GM23338 (cell line): ENCODE data around the gene CFTR. TPM values are rescaled to one million over a fixed set of nuclear protein-coding genes. Genes with fewer than 3 reads are reported as not detected.

Experiments
- ATAC-seq: fragments of 200-7000 bp; cut with Tn5 transposase; 3 replicates; pipeline ENCODE4 v1.9.1; 2020
- DNase-seq: peaks from one replicate; pipeline ENCODE4 v3.0.0-alpha.2; 2015; ENCODE audit warnings: low spot score
- H2AFZ ChIP-seq: fragments of 200-600 bp; sonication (generic); 2 replicates; pipeline ENCODE4 v1.8.0; 2016; ENCODE audit warnings: antibody characterized with exemption, mild to moderate bottlenecking, moderate library complexity
- H3F3A ChIP-seq: fragments of 200-600 bp; sonication (generic); replicated peaks from 2 replicates; pipeline ENCODE4 v1.8.0; 2017; ENCODE audit warnings: antibody characterized with exemption, mixed run types, low read depth
- H3K27ac ChIP-seq: fragments of 200-600 bp; sonication (generic); 2 replicates; pipeline ENCODE4 v1.6.1; 2016; ENCODE audit warnings: low read depth
- H3K27me3 ChIP-seq: fragments of 200-600 bp; sonication (generic); 2 replicates; pipeline ENCODE4 v1.8.0; 2016; ENCODE audit warnings: mild to moderate bottlenecking, mixed run types, moderate library complexity; ENCODE audit not compliant: insufficient read depth
- H3K36me3 ChIP-seq: fragments of 200-600 bp; sonication (generic); 2 replicates; pipeline ENCODE4 v1.8.0; 2016; ENCODE audit warnings: mild to moderate bottlenecking; ENCODE audit not compliant: insufficient read depth
- H3K4me1 ChIP-seq: fragments of 200-600 bp; sonication (generic); 2 replicates; pipeline ENCODE4 v1.8.0; 2016; ENCODE audit warnings: mild to moderate bottlenecking, moderate library complexity; ENCODE audit not compliant: insufficient read depth
- H3K4me2 ChIP-seq: fragments of 200-600 bp; sonication (generic); 2 replicates; pipeline ENCODE4 v1.7.1; 2017; ENCODE audit warnings: mixed run types
- H3K4me3 ChIP-seq: fragments of 200-600 bp; sonication (generic); 2 replicates; pipeline ENCODE4 v1.6.1; 2016; ENCODE audit warnings: mixed run types
- H3K79me2 ChIP-seq: fragments of 200-600 bp; sonication (generic); replicated peaks from 2 replicates; pipeline ENCODE4 v1.8.0; 2017; ENCODE audit warnings: mild to moderate bottlenecking; ENCODE audit not compliant: insufficient read depth
- H3K9me2 ChIP-seq: fragments of 200-600 bp; sonication (generic); 2 replicates; pipeline ENCODE4 v1.8.0; 2017; ENCODE audit not compliant: insufficient read depth
- H4K20me1 ChIP-seq: fragments of 200-600 bp; sonication (generic); replicated peaks from 2 replicates; pipeline ENCODE4 v1.8.0; 2017; ENCODE audit warnings: mild to moderate bottlenecking; ENCODE audit not compliant: insufficient read depth
- H3K27ac Mint-ChIP-seq: 2 replicates; pipeline ENCODE4 v1.8.0; 2020; ENCODE audit warnings: inconsistent platforms, mild to moderate bottlenecking, moderate library complexity, mixed read lengths
- H3K27me3 Mint-ChIP-seq: 3 replicates; pipeline ENCODE4 v1.8.0; 2022; ENCODE audit warnings: low read depth, mild to moderate bottlenecking, moderate library complexity, mixed read lengths, inconsistent platforms; ENCODE audit not compliant: insufficient read depth, poor library complexity
- H3K36me3 Mint-ChIP-seq: 3 replicates; pipeline ENCODE4 v1.8.0; 2021; ENCODE audit warnings: low read depth, mild to moderate bottlenecking, inconsistent platforms, moderate library complexity, mixed read lengths
- H3K4me1 Mint-ChIP-seq: 3 replicates; pipeline ENCODE4 v1.8.0; 2020; ENCODE audit warnings: mild to moderate bottlenecking, inconsistent platforms, mixed read lengths
- H3K4me3 Mint-ChIP-seq: 3 replicates; pipeline ENCODE4 v1.8.0; 2021; ENCODE audit warnings: moderate library complexity, mild to moderate bottlenecking, inconsistent platforms, mixed read lengths
- H3K9me3 Mint-ChIP-seq: 3 replicates; pipeline ENCODE4 v1.8.0; 2020; ENCODE audit warnings: moderate library complexity, mild to moderate bottlenecking, inconsistent platforms, mixed read lengths
- CREB1 ChIP-seq: fragments of 250-450 bp; sonication (Bioruptor Pico); IDR thresholded peaks from 2 replicates; pipeline ENCODE4 v1.5.0; 2020; ENCODE audit warnings: low read depth, mild to moderate bottlenecking, moderate library complexity
- CTCF ChIP-seq, 2 experiments: fragments of 200-600 bp in 1 of 2; sonication (generic) in 1 of 2; conservative IDR thresholded peaks; 2 replicates each; pipeline versions ENCODE4 v1.5.1 to v1.6.1; 2016 to 2017; ENCODE audit warnings: antibody characterized with exemption in 2 of 2, low read depth in 2 of 2, mild to moderate bottlenecking in 2 of 2, moderate library complexity in 1 of 2
- ETS1 ChIP-seq: IDR thresholded peaks from 2 replicates; pipeline ENCODE4 v1.6.1; 2016; ENCODE audit warnings: antibody characterized with exemption
- EZH2 ChIP-seq: fragments of 200-600 bp; sonication (generic); IDR thresholded peaks from one replicate; pipeline ENCODE4 v1.8.0; 2017; ENCODE audit warnings: antibody characterized with exemption, mild to moderate bottlenecking, low read depth; ENCODE audit not compliant: unreplicated experiment
- EZH2phosphoT487 ChIP-seq: fragments of 200-600 bp; sonication (generic); IDR thresholded peaks from one replicate; pipeline ENCODE4 v1.8.1; 2018; ENCODE audit warnings: antibody characterized with exemption; ENCODE audit not compliant: unreplicated experiment
- JUNB ChIP-seq: IDR thresholded peaks from one replicate; pipeline ENCODE4 v1.6.1; 2016; ENCODE audit warnings: antibody characterized with exemption; ENCODE audit not compliant: unreplicated experiment
- NANOG ChIP-seq: IDR thresholded peaks from 2 replicates; pipeline ENCODE4 v1.6.1; 2016; ENCODE audit warnings: antibody characterized with exemption, borderline replicate concordance
- POLR2AphosphoS5 ChIP-seq: IDR thresholded peaks from 2 replicates; pipeline ENCODE4 v1.6.1; 2016; ENCODE audit warnings: antibody characterized with exemption, low read depth
- REST ChIP-seq: IDR thresholded peaks from one replicate; pipeline ENCODE4 v1.6.1; 2018; ENCODE audit warnings: antibody characterized with exemption; ENCODE audit not compliant: unreplicated experiment
- STAT1 ChIP-seq: IDR thresholded peaks from one replicate; pipeline ENCODE4 v1.6.1; 2016; ENCODE audit warnings: antibody characterized with exemption; ENCODE audit not compliant: unreplicated experiment
- ZNF114 ChIP-seq: fragments of 250-450 bp; sonication (Bioruptor Pico); IDR thresholded peaks from 2 replicates; pipeline ENCODE4 v1.5.0; 2020; ENCODE audit warnings: mild to moderate bottlenecking, moderate library complexity
- ZNF331 ChIP-seq: fragments of 250-450 bp; sonication (Bioruptor Pico); IDR thresholded peaks from 2 replicates; pipeline ENCODE4 v1.5.0; 2020; ENCODE audit warnings: low read depth, mild to moderate bottlenecking, moderate library complexity
- ZNF462 ChIP-seq: fragments of 250-450 bp; sonication (Bioruptor Pico); IDR thresholded peaks from 2 replicates; pipeline ENCODE4 v1.5.0; 2020; ENCODE audit warnings: mild to moderate bottlenecking, moderate library complexity
- polyA plus RNA-seq: library from polyadenylated mRNA; unstranded; fragments of >200 nt; fragmentation: Nextera tagmentation; extraction: Ambion mirVana; gene quantifications from 2 replicates; pipeline ENCODE4 v1.2.1, GENCODE V29; 2016
- total RNA-seq: library from RNA; depleted of rRNA; stranded (reverse); fragments of >200 nt; shearing (Covaris generic); gene quantifications from 2 replicates; pipeline ENCODE4 v1.2.3, GENCODE V29; 2014

CFTR gene
- total and polyA plus RNA-seq, 2 experiments from 2014 or later, result 0.45 to 1.2 TPM

GRCh38 chr7:117435475-117436043 lies 44.3 kb upstream of the CFTR start:
- DNase-seq (no peak), ATAC-seq (no peak)
- Mint-ChIP-seq H3K27ac (no peak overlapping the region), H3K9me3 (no peaks in the 10 kb centered on the region; the same call in 2 of the 3 replicates), H3K36me3 (no peaks in the 10 kb centered on the region), H3K4me3 (no peak overlapping the region), H3K27me3 (no peaks in the 10 kb centered on the region), H3K4me1 (no peaks in the 10 kb centered on the region)
- H3K27ac ChIP-seq, result no peak overlapping the region
- no peaks in the 10 kb centered on the region for H3K79me2 ChIP-seq
- H3F3A ChIP-seq, result no peaks in the 10 kb centered on the region
- H3K4me2 ChIP-seq, result no peak overlapping the region
- H2AFZ ChIP-seq, result no peak overlapping the region
- H3K27me3 ChIP-seq, result no peaks in the 10 kb centered on the region
- H3K36me3 ChIP-seq, result no peaks in the 10 kb centered on the region
- H3K4me1 ChIP-seq, result no peaks in the 10 kb centered on the region; the same call in 1 of the 2 replicates
- no peak overlapping the region for H3K4me3 ChIP-seq
- H4K20me1 ChIP-seq, result no peaks in the 10 kb centered on the region
- no peaks in the 10 kb centered on the region for H3K9me2 ChIP-seq
- TF ChIP-seq EZH2 (no peak), JUNB (no peak), CTCF (conservative IDR thresholded peaks at IDR 0.05; ENCODE audit: low read depth in 2 of 2) (no peak), POLR2AphosphoS5 (no peak), ZNF462 (CRISPR knock-in tag) (no peak), ZNF331 (no peak), CREB1 (CRISPR knock-in tag) (no peak), EZH2phosphoT487 (no peak), NANOG (no peak), REST (no peak), ZNF114 (CRISPR knock-in tag) (no peak), STAT1 (no peak), ETS1 (no peak)
